Neural cell (in vitro differentiated cells): ENCODE measurements around the gene ZNF426. TPM values are rescaled to one million over a fixed set of nuclear protein-coding genes. Genes with fewer than 3 reads are reported as not detected.
A peak's percentile ranks its signal among the peaks of the same experiment; 100 is the strongest.
"Not testable (repeated sequence)": the region's sequence is repeated elsewhere in the genome, so short reads cannot be mapped to it uniquely, and the experiment has no call there.

ENCODE experiments used
- H2AFZ ChIP-seq: fragments of 200-600, 300-800 bp; sonication (generic), shearing (Covaris generic); 2 replicates; pipeline ENCODE4 v1.6.0; 2014; ENCODE audit warnings: low read depth, mild to moderate bottlenecking, antibody characterized with exemption, low read length, moderate library complexity
- H3F3A ChIP-seq: fragments of 200-600 bp; shearing (Covaris generic); 2 replicates; pipeline ENCODE4 v1.6.1; 2016; ENCODE audit warnings: mild to moderate bottlenecking, moderate library complexity, mixed read lengths, antibody characterized with exemption, low read length; ENCODE audit not compliant: insufficient read depth, poor library complexity, severe bottlenecking
- H3K27ac ChIP-seq: fragments of 200-600, 300-800 bp; sonication (generic), shearing (Covaris generic); 2 replicates; pipeline ENCODE4 v1.5.1; 2014; ENCODE audit warnings: mild to moderate bottlenecking, low read length, moderate library complexity
- H3K27me3 ChIP-seq: fragments of 300-800, 200-600 bp; sonication (generic), shearing (Covaris generic); 2 replicates; pipeline ENCODE4 v1.6.0; 2014; ENCODE audit warnings: mild to moderate bottlenecking, low read depth, low read length, moderate library complexity; ENCODE audit not compliant: insufficient read depth
- H3K36me3 ChIP-seq: fragments of 300-800, 200-600 bp; sonication (generic), shearing (Covaris generic); 2 replicates; pipeline ENCODE4 v1.5.1; 2014; ENCODE audit warnings: mild to moderate bottlenecking, antibody characterized with exemption, low read length, moderate library complexity; ENCODE audit not compliant: insufficient read depth
- H3K4me2 ChIP-seq: fragments of 300-800, 200-600 bp; sonication (generic), shearing (Covaris generic); 2 replicates; pipeline ENCODE4 v1.6.0; 2014; ENCODE audit warnings: mild to moderate bottlenecking, low read length
- H3K4me3 ChIP-seq: fragments of 300-800, 200-600 bp; sonication (generic), shearing (Covaris generic); 2 replicates; pipeline ENCODE4 v1.5.1; 2014; ENCODE audit warnings: mild to moderate bottlenecking, low read length, moderate library complexity
- H3K79me2 ChIP-seq: fragments of 200-600 bp; shearing (Covaris generic); replicated peaks from 2 replicates; pipeline ENCODE4 v1.6.0; 2014; ENCODE audit warnings: mild to moderate bottlenecking, low read length, moderate library complexity; ENCODE audit not compliant: insufficient read depth
- H3K9ac ChIP-seq: fragments of 300-800, 200-600 bp; sonication (generic), shearing (Covaris generic); 2 replicates; pipeline ENCODE4 v1.6.1; 2016; ENCODE audit warnings: mild to moderate bottlenecking, low read length, mixed read lengths
- H3K9me2 ChIP-seq: fragments of 200-600 bp; shearing (Covaris generic); 2 replicates; pipeline ENCODE4 v1.6.1; 2016; ENCODE audit warnings: mild to moderate bottlenecking, low read length, mixed read lengths; ENCODE audit not compliant: insufficient read depth
- H3K9me3 ChIP-seq: fragments of 200-600, 300-800 bp; sonication (generic), shearing (Covaris generic); 2 replicates; pipeline ENCODE4 v1.6.1; 2016; ENCODE audit warnings: mild to moderate bottlenecking, mixed run types, low read length, moderate library complexity, mixed read lengths
- H4K20me1 ChIP-seq: fragments of 200-600 bp; shearing (Covaris generic); 2 replicates; pipeline ENCODE4 v1.6.1; 2016; ENCODE audit warnings: mild to moderate bottlenecking, mixed run types; ENCODE audit not compliant: insufficient read depth
- EP300 ChIP-seq: fragments of 450-650 bp; conservative IDR thresholded peaks from 2 replicates; pipeline ENCODE4 v1.6.1; 2014; ENCODE audit warnings: antibody characterized with exemption, mild to moderate bottlenecking, moderate library complexity; ENCODE audit not compliant: poor library complexity, severe bottlenecking
- MXI1 ChIP-seq: fragments of 450-650 bp; conservative IDR thresholded peaks from 2 replicates; pipeline ENCODE4 v1.6.1; 2014; ENCODE audit warnings: antibody characterized with exemption, mild to moderate bottlenecking; ENCODE audit not compliant: poor library complexity, severe bottlenecking
- RAD21 ChIP-seq: fragments of 450-650 bp; conservative IDR thresholded peaks from 2 replicates; pipeline ENCODE4 v1.6.1; 2014; ENCODE audit warnings: antibody characterized with exemption, mild to moderate bottlenecking, moderate library complexity
- SMC3 ChIP-seq: fragments of 450-650 bp; conservative IDR thresholded peaks from 2 replicates; pipeline ENCODE4 v1.6.1; 2014; ENCODE audit warnings: antibody characterized with exemption, mild to moderate bottlenecking, moderate library complexity; ENCODE audit not compliant: poor library complexity
- TAF1 ChIP-seq: IDR thresholded peaks from 2 replicates; pipeline ENCODE4 v1.6.1; 2012; ENCODE audit warnings: low read depth
- polyA plus RNA-seq: library from polyadenylated mRNA; depleted of rRNA; stranded (reverse); fragments of >200 nt; gene quantifications from 2 replicates; pipeline ENCODE4 v1.2.3, GENCODE V29; 2014
- TF ChIP-seq, protein P1 (sequence below): IDR thresholded peaks from 2 replicates; pipeline ENCODE4 v1.6.1; 2012; ENCODE audit warnings: borderline replicate concordance
- TF ChIP-seq, protein P2 (sequence below): fragments of 450-650 bp; IDR thresholded peaks from 2 replicates; pipeline ENCODE4 v1.5.1; 2014; ENCODE audit warnings: antibody characterized with exemption, mild to moderate bottlenecking, moderate library complexity; ENCODE audit not compliant: poor library complexity, severe bottlenecking

ZNF426 gene
- polyA plus RNA-seq, 1 donor from 2014 or later, result 14.3 TPM

DNA sequence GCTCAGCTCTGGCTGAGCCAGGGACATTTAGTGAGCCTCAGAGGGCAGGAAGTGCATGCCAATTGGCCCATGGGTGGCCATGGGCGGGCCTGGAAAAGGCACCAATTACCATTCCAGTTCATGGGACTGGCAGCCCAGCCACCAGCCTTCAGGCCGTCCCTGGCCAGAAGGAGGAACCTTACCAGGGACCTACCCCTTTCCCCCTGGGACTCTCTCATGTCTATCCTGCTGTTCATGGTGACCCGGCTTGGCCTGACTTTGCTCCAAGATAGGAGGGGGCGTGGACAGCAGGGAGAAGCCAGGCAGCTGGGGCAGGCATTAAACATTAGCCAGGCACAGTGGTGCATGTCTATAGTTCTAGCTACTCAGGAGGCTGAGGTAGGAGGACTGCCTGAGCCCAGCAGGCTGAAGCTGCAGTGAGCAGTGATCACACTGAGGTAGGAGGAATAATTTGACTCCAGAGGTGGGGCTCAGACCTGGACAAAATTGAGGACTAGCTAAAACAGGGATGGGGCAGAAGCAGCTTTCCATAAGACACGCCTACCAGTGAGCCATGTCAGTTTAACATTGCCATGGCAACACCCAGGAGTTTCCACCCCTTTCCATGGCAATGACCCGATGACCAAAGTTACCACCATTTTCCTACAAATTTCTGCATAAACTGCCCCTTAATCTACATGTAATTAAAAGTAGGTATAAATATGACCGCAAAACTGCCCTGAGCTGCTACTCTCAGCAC, 14.3 kb upstream of the ZNF426 start:
- Histone ChIP-seq H3K27ac (no peak overlapping the region), H3K9ac (no peak overlapping the region)

DNA sequence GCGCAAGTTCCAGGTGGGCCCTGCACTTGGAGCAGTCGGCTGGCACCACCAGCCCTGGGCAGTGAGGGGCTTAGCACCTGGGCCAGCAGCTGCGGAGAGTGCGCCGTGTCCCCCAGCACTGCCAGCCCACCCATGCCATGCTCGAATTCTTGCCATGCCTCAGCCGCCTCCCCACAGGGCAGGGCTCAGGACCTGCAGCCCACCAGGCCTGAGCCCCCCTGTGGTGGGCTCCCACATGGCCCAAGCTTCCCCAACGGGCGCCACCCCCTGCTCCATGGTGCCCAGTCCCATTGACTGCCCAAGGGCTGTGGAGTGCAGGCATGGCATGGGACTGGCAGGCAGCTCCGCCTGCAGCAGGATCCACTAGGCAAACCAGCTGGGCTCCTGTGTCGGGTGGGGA, 9.4 kb upstream of the ZNF426 start:
- no peaks in the 10 kb centered on the region for H3F3A ChIP-seq
- no peak overlapping the region for H2AFZ ChIP-seq
- peaks cover 2% of the 10 kb centered on the region for H3K9me3 ChIP-seq
- no peaks in the 10 kb centered on the region for H3K36me3 ChIP-seq
- no peak overlapping the region for H3K9ac ChIP-seq
- no peak overlapping the region for H3K4me2 ChIP-seq
- H3K9me2 ChIP-seq, result no peaks in the 10 kb centered on the region
- no peaks in the 10 kb centered on the region for H4K20me1 ChIP-seq
- no peaks in the 10 kb centered on the region for H3K27me3 ChIP-seq
- H3K27ac ChIP-seq, result no peak overlapping the region
- H3K4me3 ChIP-seq, result no peak overlapping the region
- TF ChIP-seq EP300 (no peak), TAF1 (no peak), MXI1 (no peak), RAD21 (no peak)
- TF ChIP-seq, protein P1, sequence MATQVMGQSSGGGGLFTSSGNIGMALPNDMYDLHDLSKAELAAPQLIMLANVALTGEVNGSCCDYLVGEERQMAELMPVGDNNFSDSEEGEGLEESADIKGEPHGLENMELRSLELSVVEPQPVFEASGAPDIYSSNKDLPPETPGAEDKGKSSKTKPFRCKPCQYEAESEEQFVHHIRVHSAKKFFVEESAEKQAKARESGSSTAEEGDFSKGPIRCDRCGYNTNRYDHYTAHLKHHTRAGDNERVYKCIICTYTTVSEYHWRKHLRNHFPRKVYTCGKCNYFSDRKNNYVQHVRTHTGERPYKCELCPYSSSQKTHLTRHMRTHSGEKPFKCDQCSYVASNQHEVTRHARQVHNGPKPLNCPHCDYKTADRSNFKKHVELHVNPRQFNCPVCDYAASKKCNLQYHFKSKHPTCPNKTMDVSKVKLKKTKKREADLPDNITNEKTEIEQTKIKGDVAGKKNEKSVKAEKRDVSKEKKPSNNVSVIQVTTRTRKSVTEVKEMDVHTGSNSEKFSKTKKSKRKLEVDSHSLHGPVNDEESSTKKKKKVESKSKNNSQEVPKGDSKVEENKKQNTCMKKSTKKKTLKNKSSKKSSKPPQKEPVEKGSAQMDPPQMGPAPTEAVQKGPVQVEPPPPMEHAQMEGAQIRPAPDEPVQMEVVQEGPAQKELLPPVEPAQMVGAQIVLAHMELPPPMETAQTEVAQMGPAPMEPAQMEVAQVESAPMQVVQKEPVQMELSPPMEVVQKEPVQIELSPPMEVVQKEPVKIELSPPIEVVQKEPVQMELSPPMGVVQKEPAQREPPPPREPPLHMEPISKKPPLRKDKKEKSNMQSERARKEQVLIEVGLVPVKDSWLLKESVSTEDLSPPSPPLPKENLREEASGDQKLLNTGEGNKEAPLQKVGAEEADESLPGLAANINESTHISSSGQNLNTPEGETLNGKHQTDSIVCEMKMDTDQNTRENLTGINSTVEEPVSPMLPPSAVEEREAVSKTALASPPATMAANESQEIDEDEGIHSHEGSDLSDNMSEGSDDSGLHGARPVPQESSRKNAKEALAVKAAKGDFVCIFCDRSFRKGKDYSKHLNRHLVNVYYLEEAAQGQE, result no peak
- TF ChIP-seq, protein P2, sequence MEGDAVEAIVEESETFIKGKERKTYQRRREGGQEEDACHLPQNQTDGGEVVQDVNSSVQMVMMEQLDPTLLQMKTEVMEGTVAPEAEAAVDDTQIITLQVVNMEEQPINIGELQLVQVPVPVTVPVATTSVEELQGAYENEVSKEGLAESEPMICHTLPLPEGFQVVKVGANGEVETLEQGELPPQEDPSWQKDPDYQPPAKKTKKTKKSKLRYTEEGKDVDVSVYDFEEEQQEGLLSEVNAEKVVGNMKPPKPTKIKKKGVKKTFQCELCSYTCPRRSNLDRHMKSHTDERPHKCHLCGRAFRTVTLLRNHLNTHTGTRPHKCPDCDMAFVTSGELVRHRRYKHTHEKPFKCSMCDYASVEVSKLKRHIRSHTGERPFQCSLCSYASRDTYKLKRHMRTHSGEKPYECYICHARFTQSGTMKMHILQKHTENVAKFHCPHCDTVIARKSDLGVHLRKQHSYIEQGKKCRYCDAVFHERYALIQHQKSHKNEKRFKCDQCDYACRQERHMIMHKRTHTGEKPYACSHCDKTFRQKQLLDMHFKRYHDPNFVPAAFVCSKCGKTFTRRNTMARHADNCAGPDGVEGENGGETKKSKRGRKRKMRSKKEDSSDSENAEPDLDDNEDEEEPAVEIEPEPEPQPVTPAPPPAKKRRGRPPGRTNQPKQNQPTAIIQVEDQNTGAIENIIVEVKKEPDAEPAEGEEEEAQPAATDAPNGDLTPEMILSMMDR, result no peak
- H3K79me2 ChIP-seq, result no peaks in the 10 kb centered on the region

More for the DNA sequence above, 14.3 kb upstream of the ZNF426 start:
- Histone ChIP-seq H3K27me3 (no peaks in the 10 kb centered on the region), H2AFZ (no peak overlapping the region), H3F3A (no peaks in the 10 kb centered on the region), H3K9me2 (no peaks in the 10 kb centered on the region), H3K79me2 (no peaks in the 10 kb centered on the region), H3K4me3 (no peak overlapping the region), H4K20me1 (no peaks in the 10 kb centered on the region), H3K9me3 (peaks cover 2% of the 10 kb centered on the region), H3K36me3 (no peaks in the 10 kb centered on the region), H3K4me2 (no peak overlapping the region)
- TF ChIP-seq RAD21 (no peak), SMC3 (no peak)

DNA sequence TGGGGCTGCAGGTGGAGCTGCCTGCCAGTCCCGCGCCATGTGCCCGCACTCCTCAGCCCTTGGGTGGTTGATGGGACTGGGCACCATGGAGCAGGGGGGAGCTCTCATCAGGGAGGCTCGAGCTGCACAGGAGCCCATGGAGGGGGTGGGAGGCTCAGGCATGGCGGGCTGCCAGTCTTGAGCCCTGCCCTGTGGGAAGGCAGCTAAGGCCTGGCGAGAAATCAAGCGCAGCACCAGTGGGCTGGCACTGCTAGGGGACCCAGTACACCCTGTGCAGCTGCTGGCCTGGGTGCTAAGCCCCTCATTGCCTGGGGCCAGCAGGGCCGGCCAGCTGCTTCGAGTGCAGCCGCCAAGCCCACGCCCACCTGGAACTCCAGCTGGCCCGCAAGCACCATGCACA, 2.8 kb upstream of the ZNF426 start:
- H3K27ac ChIP-seq, H2AFZ ChIP-seq, H3K4me2 ChIP-seq, H3K9ac ChIP-seq, H3K9me2 ChIP-seq, H3K4me3 ChIP-seq, H3K9me3 ChIP-seq, H3K27me3 ChIP-seq, H3K36me3 ChIP-seq, H4K20me1 ChIP-seq, H3F3A ChIP-seq: not testable (repeated sequence)
- peaks cover 25% of the 10 kb centered on the region for H3K79me2 ChIP-seq

DNA sequence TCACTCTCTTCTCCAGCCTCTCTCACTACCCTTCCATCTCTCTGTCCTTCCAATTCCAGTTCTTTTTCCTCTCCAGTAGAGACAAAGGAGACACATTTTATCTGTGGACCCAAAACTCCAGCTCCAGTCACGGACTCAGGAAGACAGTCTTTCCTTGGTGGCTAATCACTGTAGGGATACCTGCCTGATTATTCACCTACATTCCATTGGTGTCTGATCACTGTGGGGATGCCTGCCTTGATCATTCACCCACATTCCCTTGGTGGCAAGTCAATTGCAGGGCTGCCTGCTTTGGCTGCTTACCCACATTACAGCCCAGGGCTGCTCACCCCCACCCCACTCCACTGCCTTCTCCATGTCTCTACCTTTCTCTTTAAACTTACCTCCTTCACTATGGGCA, 1.5 kb upstream of the ZNF426 start:
- not testable (repeated sequence) for H2AFZ ChIP-seq
- H3K79me2 ChIP-seq, result peaks cover 36% of the 10 kb centered on the region

DNA sequence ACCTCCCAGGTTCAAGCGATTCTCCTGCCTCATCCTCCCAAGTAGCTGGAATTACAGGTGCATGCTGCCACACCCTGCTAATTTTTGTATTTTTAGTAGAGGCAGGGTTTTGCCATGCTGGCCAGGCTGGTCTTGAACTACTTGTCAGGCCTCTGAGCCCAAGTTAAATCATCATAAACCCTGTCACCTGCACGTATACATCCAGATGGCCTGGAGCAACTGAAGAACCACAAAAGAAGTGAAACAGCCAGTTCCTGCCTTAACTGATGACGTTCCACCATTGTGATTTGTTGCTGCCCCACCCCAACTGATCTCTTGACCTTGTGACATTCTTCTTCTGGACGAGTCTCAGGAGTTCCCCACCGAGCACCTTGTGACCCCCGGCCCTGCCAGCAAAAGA, 756 bp upstream of the ZNF426 start:
- H2AFZ ChIP-seq, result peak overlapping the region; percentile 99
- not testable (repeated sequence) for H3F3A ChIP-seq, H3K27me3 ChIP-seq, H4K20me1 ChIP-seq, H3K9me2 ChIP-seq, H3K9me3 ChIP-seq
- H3K4me3 ChIP-seq, result peak overlapping the region; percentile 81
- peak overlapping the region; percentile 96 for H3K27ac ChIP-seq
- H3K9ac ChIP-seq, result peak overlapping the region; percentile 95
- peak overlapping the region; percentile 45 for H3K4me2 ChIP-seq
- peaks cover 17% of the 10 kb centered on the region for H3K36me3 ChIP-seq
- H3K79me2 ChIP-seq, result peaks cover 36% of the 10 kb centered on the region

More for the DNA sequence above, 1.5 kb upstream of the ZNF426 start:
- H3K27ac ChIP-seq, H3F3A ChIP-seq, H3K27me3 ChIP-seq, H3K9me3 ChIP-seq, H3K4me3 ChIP-seq, H3K4me2 ChIP-seq, H3K9me2 ChIP-seq, H3K9ac ChIP-seq, H4K20me1 ChIP-seq: not testable (repeated sequence)
- peaks cover 14% of the 10 kb centered on the region for H3K36me3 ChIP-seq
